H9 (cell line): ENCODE results near the gene PHOX2A. TPM values are rescaled to one million over a fixed set of nuclear protein-coding genes. Genes with fewer than 3 reads are reported as not detected.

Experiments used
- DNase-seq: peaks from one replicate; pipeline ENCODE4 v3.0.0-alpha.2; 2017
- H2AFZ ChIP-seq: one replicate; pipeline ENCODE4 v1.6.1; 2013; ENCODE audit warnings: mild to moderate bottlenecking, low read length, control low read depth, moderate library complexity
- H2AK5ac ChIP-seq: 2 replicates; pipeline ENCODE4 v1.6.1; 2013; ENCODE audit warnings: low read length, control low read depth, mixed read lengths; ENCODE audit not compliant: insufficient read length
- H2BK120ac ChIP-seq: one replicate; pipeline ENCODE4 v1.6.1; 2013; ENCODE audit warnings: low read depth, mild to moderate bottlenecking, low read length, control low read depth, inconsistent platforms; ENCODE audit not compliant: poor library complexity, severe bottlenecking
- H2BK12ac ChIP-seq: 2 replicates; pipeline ENCODE4 v1.6.1; 2013; ENCODE audit warnings: low read length, control low read depth, mixed read lengths, low read depth; ENCODE audit not compliant: insufficient read length
- H2BK15ac ChIP-seq: 2 replicates; pipeline ENCODE4 v1.6.1; 2013; ENCODE audit warnings: low read depth, low read length, control low read depth
- H2BK20ac ChIP-seq: one replicate; pipeline ENCODE4 v1.6.1; 2013; ENCODE audit warnings: low read depth, mild to moderate bottlenecking, low read length, control low read depth, inconsistent platforms; ENCODE audit not compliant: poor library complexity, severe bottlenecking
- H2BK5ac ChIP-seq: 2 replicates; pipeline ENCODE4 v1.6.1; 2013; ENCODE audit warnings: low read length, control low read depth, mixed read lengths; ENCODE audit not compliant: insufficient read length
- H3K14ac ChIP-seq: 2 replicates; pipeline ENCODE4 v1.6.1; 2013; ENCODE audit warnings: low read length, control low read depth; ENCODE audit not compliant: insufficient read depth
- H3K18ac ChIP-seq: 2 replicates; pipeline ENCODE4 v1.6.1; 2013; ENCODE audit warnings: low read depth, mild to moderate bottlenecking, mixed read lengths, low read length, control low read depth; ENCODE audit not compliant: insufficient read length
- H3K23ac ChIP-seq: 2 replicates; pipeline ENCODE4 v1.6.1; 2013; ENCODE audit warnings: low read length, control low read depth, mixed read lengths, low read depth; ENCODE audit not compliant: insufficient read length
- H3K23me2 ChIP-seq: 2 replicates; pipeline ENCODE4 v1.6.1; 2013; ENCODE audit warnings: low read depth, mild to moderate bottlenecking, mixed read lengths, low read length, control low read depth; ENCODE audit not compliant: insufficient read length, poor library complexity, severe bottlenecking
- H3K27ac ChIP-seq: 2 replicates; pipeline ENCODE4 v1.5.1; 2013; ENCODE audit warnings: low read length, control low read depth, mixed read lengths, low read depth; ENCODE audit not compliant: insufficient read length
- H3K27me3 ChIP-seq: 2 replicates; pipeline ENCODE4 v1.6.1; 2013; ENCODE audit warnings: low read length, control low read depth, inconsistent platforms; ENCODE audit not compliant: insufficient read depth
- H3K4ac ChIP-seq: 2 replicates; pipeline ENCODE4 v1.6.1; 2013; ENCODE audit warnings: low read depth, mild to moderate bottlenecking, control low read depth, inconsistent platforms, low read length, moderate library complexity
- H3K4me1 ChIP-seq: 2 replicates; pipeline ENCODE4 v1.6.1; 2013; ENCODE audit warnings: low read length, control low read depth, inconsistent platforms; ENCODE audit not compliant: insufficient read depth
- H3K4me2 ChIP-seq: 2 replicates; pipeline ENCODE4 v1.6.1; 2013; ENCODE audit warnings: low read length, control low read depth, mixed read lengths; ENCODE audit not compliant: insufficient read length, insufficient read depth
- H3K56ac ChIP-seq: 2 replicates; pipeline ENCODE4 v1.6.1; 2013; ENCODE audit warnings: low read depth, mild to moderate bottlenecking, mixed read lengths, low read length, control low read depth; ENCODE audit not compliant: insufficient read length
- H3K79me1 ChIP-seq: 2 replicates; pipeline ENCODE4 v1.6.1; 2013; ENCODE audit warnings: low read depth, mild to moderate bottlenecking, moderate library complexity, low read length, control low read depth, inconsistent platforms; ENCODE audit not compliant: insufficient read depth, poor library complexity, severe bottlenecking
- H3K79me2 ChIP-seq: 2 replicates; pipeline ENCODE4 v1.6.1; 2013; ENCODE audit warnings: low read length, control low read depth, inconsistent platforms; ENCODE audit not compliant: insufficient read depth
- H3K9ac ChIP-seq: 2 replicates; pipeline ENCODE4 v1.6.1; 2013; ENCODE audit warnings: low read length, control low read depth, mixed read lengths; ENCODE audit not compliant: insufficient read length; ENCODE audit errors: extremely low read depth
- H3K9me3 ChIP-seq: one replicate; pipeline ENCODE4 v1.6.1; 2013; ENCODE audit warnings: low read depth, low read length, inconsistent platforms; ENCODE audit not compliant: control insufficient read depth
- H3T11ph ChIP-seq: one replicate; pipeline ENCODE4 v1.6.1; 2013; ENCODE audit warnings: mild to moderate bottlenecking, low read length, control low read depth, inconsistent platforms
- H4K20me1 ChIP-seq: one replicate; pipeline ENCODE4 v1.6.1; 2013; ENCODE audit not compliant: control insufficient read depth, insufficient read length, insufficient read depth
- H4K5ac ChIP-seq: 2 replicates; pipeline ENCODE4 v1.6.1; 2013; ENCODE audit warnings: low read depth, mild to moderate bottlenecking, mixed read lengths, low read length, control low read depth; ENCODE audit not compliant: insufficient read length
- H4K8ac ChIP-seq: replicated peaks from 2 replicates; pipeline ENCODE4 v1.6.1; 2013; ENCODE audit warnings: low read length, control low read depth, mixed read lengths, low read depth; ENCODE audit not compliant: insufficient read length
- H4K91ac ChIP-seq: 2 replicates; pipeline ENCODE4 v1.6.1; 2013; ENCODE audit warnings: low read depth, mild to moderate bottlenecking, moderate library complexity, mixed read lengths, low read length, control low read depth; ENCODE audit not compliant: insufficient read length
- H3K27ac Mint-ChIP-seq, 3 experiments: 2 replicates in 2 of 3; 3 replicates in 1 of 3; pipeline ENCODE4 v1.8.0; 2020 to 2021; ENCODE audit warnings: mixed read lengths in 3 of 3, mild to moderate bottlenecking in 1 of 3, moderate library complexity in 1 of 3
- H3K27me3 Mint-ChIP-seq: 2 replicates; pipeline ENCODE4 v1.8.0; 2021; ENCODE audit warnings: low read depth, mild to moderate bottlenecking, moderate library complexity, mixed read lengths
- H3K36me3 Mint-ChIP-seq, 3 experiments: 2 replicates in 2 of 3; 3 replicates in 1 of 3; pipeline ENCODE4 v1.8.0; 2020 to 2021; ENCODE audit warnings: low read depth in 3 of 3, mixed read lengths in 3 of 3; ENCODE audit not compliant: insufficient read depth in 1 of 3
- H3K4me1 Mint-ChIP-seq, 2 experiments: 2 replicates each; pipeline ENCODE4 v1.8.0; 2020; ENCODE audit warnings: mixed read lengths in 2 of 2
- H3K4me3 Mint-ChIP-seq, 2 experiments: 2 replicates in 1 of 2; 3 replicates in 1 of 2; pipeline ENCODE4 v1.8.0; 2020 to 2021; ENCODE audit warnings: mild to moderate bottlenecking in 2 of 2, mixed read lengths in 2 of 2, moderate library complexity in 1 of 2
- H3K9me3 Mint-ChIP-seq, 2 experiments: 2 replicates in 1 of 2; 3 replicates in 1 of 2; pipeline ENCODE4 v1.8.0; 2020; ENCODE audit warnings: mild to moderate bottlenecking in 2 of 2, mixed read lengths in 2 of 2, moderate library complexity in 1 of 2
- CTCF ChIP-seq: fragments of 200-600 bp; sonication (generic); conservative IDR thresholded peaks from 3 replicates; pipeline ENCODE4 v1.8.0; 2021; ENCODE audit warnings: antibody characterized with exemption, mild to moderate bottlenecking
- WGBS: extraction: QIAGEN DNeasy Blood & Tissue Kit; methylation state at CpG from one replicate; pipeline ENCODE4 v1.1.7; 2013; ENCODE audit warnings: missing lambda C conversion rate, low lambda C conversion rate, mixed read lengths; ENCODE audit not compliant: insufficient read length; ENCODE audit errors: extremely low coverage; 5-methylcytosine and 5-hydroxymethylcytosine counted together
- total RNA-seq: library from RNA; stranded (reverse); gene quantifications from 2 replicates; pipeline ENCODE4 v1.2.1, GENCODE V29; 2021

Gene PHOX2A
- total RNA-seq, 1 experiment from 2014 or later = 1.4 TPM

GRCh38 chr11:72257570-72257969 is 13.6 kb upstream of the PHOX2A start:
- Mint-ChIP-seq H3K4me3 (no peak overlapping the region), H3K27ac (no peak overlapping the region), H3K27me3 (peaks cover 9% of the 10 kb centered on the region), H3K4me1 (peaks cover 10 to 11% of the 10 kb centered on the region in 2 experiments), H3K9me3 (peaks cover 4 to 17% of the 10 kb centered on the region in 2 experiments; a peak in 4 of 5 replicates), H3K36me3 (peaks cover 0 to 8% (median 0%) of the 10 kb centered on the region in 3 experiments; a peak in 2 of 7 replicates)
- no peak overlapping the region for H2BK120ac ChIP-seq
- no peak overlapping the region for H4K5ac ChIP-seq
- H3K9ac ChIP-seq = no peak overlapping the region
- no peaks in the 10 kb centered on the region for H3K4me1 ChIP-seq
- no peak overlapping the region for H4K91ac ChIP-seq
- DNase-seq = no peak
- no peak overlapping the region for H3K18ac ChIP-seq
- H3K4ac ChIP-seq = no peak overlapping the region
- H2AFZ ChIP-seq = no peak overlapping the region
- H3T11ph ChIP-seq = no peak overlapping the region
- H3K27me3 ChIP-seq = no peaks in the 10 kb centered on the region; the same call in 1 of the 2 replicates
- H2BK5ac ChIP-seq = no peak overlapping the region
- H2BK20ac ChIP-seq = no peak overlapping the region
- H3K79me2 ChIP-seq = no peaks in the 10 kb centered on the region
- H2AK5ac ChIP-seq = no peak overlapping the region
- no peak overlapping the region for H4K8ac ChIP-seq
- no peak overlapping the region for H3K56ac ChIP-seq
- H3K4me2 ChIP-seq = no peak overlapping the region
- no peak overlapping the region for H2BK12ac ChIP-seq
- H2BK15ac ChIP-seq = no peak overlapping the region
- no peaks in the 10 kb centered on the region for H3K9me3 ChIP-seq
- no peak for TF ChIP-seq CTCF
- H3K23ac ChIP-seq = no peak overlapping the region
- no peak overlapping the region for H3K14ac ChIP-seq
- H3K79me1 ChIP-seq = no peaks in the 10 kb centered on the region
- no CpG with 5 or more reads among the region's 2 CpGs for WGBS
- H4K20me1 ChIP-seq = no peaks in the 10 kb centered on the region
- H3K27ac ChIP-seq = no peak overlapping the region
- no peaks in the 10 kb centered on the region for H3K23me2 ChIP-seq
